HUES48 (cell line): ENCODE measurements around the gene DAPK1.
A peak's percentile ranks its signal among the peaks of the same experiment; 100 is the strongest.

Experiments used
- H3K27ac ChIP-seq: one replicate; pipeline ENCODE4 v1.7.0; 2013; ENCODE audit warnings: low read depth, low read length, inconsistent platforms
- H3K27me3 ChIP-seq: 2 replicates; pipeline ENCODE4 v1.6.1; 2013; ENCODE audit warnings: mild to moderate bottlenecking, low read length; ENCODE audit not compliant: control insufficient read depth, insufficient read depth
- H3K36me3 ChIP-seq: 2 replicates; pipeline ENCODE4 v1.6.1; 2013; ENCODE audit warnings: low read length; ENCODE audit not compliant: control insufficient read depth, insufficient read depth
- H3K4me1 ChIP-seq: 2 replicates; pipeline ENCODE4 v1.6.1; 2013; ENCODE audit warnings: mild to moderate bottlenecking, low read length; ENCODE audit not compliant: control insufficient read depth, insufficient read depth
- H3K4me3 ChIP-seq: 2 replicates; pipeline ENCODE4 v1.5.1; 2013; ENCODE audit warnings: mild to moderate bottlenecking, low read depth, low read length
- H3K9ac ChIP-seq: 2 replicates; pipeline ENCODE4 v1.6.1; 2013; ENCODE audit warnings: mild to moderate bottlenecking, low read depth, low read length, moderate library complexity
- H3K9me3 ChIP-seq: 2 replicates; pipeline ENCODE4 v1.6.1; 2013; ENCODE audit warnings: low read length; ENCODE audit not compliant: control insufficient read depth, insufficient read depth

DAPK1 gene

DNA sequence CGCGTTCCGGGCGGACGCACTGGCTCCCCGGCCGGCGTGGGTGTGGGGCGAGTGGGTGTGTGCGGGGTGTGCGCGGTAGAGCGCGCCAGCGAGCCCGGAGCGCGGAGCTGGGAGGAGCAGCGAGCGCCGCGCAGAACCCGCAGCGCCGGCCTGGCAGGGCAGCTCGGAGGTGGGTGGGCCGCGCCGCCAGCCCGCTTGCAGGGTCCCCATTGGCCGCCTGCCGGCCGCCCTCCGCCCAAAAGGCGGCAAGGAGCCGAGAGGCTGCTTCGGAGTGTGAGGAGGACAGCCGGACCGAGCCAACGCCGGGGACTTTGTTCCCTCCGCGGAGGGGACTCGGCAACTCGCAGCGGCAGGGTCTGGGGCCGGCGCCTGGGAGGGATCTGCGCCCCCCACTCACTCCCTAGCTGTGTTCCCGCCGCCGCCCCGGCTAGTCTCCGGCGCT is at the start of gene DAPK1:
DAPK1 (plus strand) TSS at position 264 of the 442 bp plus-strand sequence. CDS start 1,211 bp downstream, outside the sequence.
- peak within 1 kb of the TSS; percentile 69 for H3K9ac ChIP-seq
- H3K27ac ChIP-seq: peak within 1 kb of the TSS; percentile 76
- H3K4me3 ChIP-seq: peak within 1 kb of the TSS; percentile 81
- peaks cover 16% of the 10 kb centered on the region for H3K4me1 ChIP-seq
- no peaks in the 10 kb centered on the region for H3K27me3 ChIP-seq
- peaks cover 21% of the 10 kb centered on the region for H3K36me3 ChIP-seq
- no peaks in the 10 kb centered on the region for H3K9me3 ChIP-seq

DNA sequence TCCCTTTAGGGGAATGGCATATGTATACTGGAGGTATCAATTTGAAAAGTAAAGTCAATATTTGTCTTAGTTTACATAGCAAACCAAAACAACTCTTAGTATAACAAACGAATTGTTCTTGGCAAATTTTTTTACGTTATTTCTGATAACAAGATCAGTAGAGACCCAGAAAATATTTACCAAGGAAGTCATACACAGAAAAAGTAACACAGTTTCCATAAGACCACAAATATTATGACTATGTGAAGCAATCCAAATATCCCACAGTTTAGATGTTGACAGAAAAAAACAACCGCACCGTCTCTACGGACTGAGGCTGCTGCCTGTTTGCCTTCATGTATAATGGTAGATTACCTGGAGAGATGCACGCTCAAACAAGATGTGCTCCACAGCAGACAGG is 46.5 kb upstream of the DAPK1 start:
- Histone ChIP-seq H3K9me3 (peaks cover 17% of the 10 kb centered on the region), H3K36me3 (no peaks in the 10 kb centered on the region), H3K27me3 (no peaks in the 10 kb centered on the region), H3K27ac (no peak overlapping the region), H3K9ac (no peak overlapping the region), H3K4me1 (no peaks in the 10 kb centered on the region), H3K4me3 (no peak overlapping the region)

DNA sequence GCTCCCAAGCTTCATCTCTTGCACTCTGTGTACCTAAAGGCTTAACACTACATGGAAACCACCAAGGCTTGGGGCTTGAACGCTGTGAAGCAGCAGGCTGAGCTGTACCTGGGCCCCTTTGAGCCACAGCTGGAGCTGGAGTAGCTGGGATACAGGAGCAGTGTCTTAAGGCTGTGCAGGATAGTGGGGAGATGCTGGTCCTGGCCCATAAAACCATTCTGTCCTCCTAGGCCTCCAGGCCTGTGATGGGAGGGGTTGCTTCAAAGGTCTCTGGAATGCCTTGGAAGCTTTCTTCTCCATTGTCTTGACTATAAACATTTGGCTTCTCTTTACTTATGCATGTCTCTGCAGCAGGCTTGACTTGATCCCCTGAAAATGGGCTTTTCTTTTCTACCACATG is 42.3 kb upstream of the DAPK1 start:
- no peak overlapping the region for H3K27ac ChIP-seq
- no peaks in the 10 kb centered on the region for H3K4me1 ChIP-seq
- H3K9me3 ChIP-seq: peaks cover 23% of the 10 kb centered on the region
- no peak overlapping the region for H3K4me3 ChIP-seq
- no peaks in the 10 kb centered on the region for H3K36me3 ChIP-seq
- H3K9ac ChIP-seq: no peak overlapping the region
- H3K27me3 ChIP-seq: no peaks in the 10 kb centered on the region

DNA sequence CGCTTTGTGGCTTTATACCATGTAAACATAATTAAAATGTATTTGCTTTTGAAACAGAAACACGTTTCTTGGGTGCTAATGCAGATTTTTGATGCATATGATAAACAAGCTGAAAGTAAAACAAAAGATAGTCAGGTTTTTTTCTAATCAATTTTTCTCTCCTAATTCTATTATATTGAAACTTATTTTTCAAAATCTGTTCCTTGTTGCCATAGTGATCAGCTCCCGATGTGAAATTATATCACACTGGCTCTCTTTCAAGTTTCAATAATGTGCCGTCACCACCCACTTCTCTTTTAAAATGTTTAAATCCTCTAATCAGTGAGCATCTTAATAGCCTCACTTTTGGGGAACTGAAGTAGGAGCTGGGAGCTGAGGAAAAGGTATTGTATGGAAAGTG is 36.4 kb upstream of the DAPK1 start:
- Histone ChIP-seq H3K9ac (no peak overlapping the region), H3K27me3 (no peaks in the 10 kb centered on the region)

DNA sequence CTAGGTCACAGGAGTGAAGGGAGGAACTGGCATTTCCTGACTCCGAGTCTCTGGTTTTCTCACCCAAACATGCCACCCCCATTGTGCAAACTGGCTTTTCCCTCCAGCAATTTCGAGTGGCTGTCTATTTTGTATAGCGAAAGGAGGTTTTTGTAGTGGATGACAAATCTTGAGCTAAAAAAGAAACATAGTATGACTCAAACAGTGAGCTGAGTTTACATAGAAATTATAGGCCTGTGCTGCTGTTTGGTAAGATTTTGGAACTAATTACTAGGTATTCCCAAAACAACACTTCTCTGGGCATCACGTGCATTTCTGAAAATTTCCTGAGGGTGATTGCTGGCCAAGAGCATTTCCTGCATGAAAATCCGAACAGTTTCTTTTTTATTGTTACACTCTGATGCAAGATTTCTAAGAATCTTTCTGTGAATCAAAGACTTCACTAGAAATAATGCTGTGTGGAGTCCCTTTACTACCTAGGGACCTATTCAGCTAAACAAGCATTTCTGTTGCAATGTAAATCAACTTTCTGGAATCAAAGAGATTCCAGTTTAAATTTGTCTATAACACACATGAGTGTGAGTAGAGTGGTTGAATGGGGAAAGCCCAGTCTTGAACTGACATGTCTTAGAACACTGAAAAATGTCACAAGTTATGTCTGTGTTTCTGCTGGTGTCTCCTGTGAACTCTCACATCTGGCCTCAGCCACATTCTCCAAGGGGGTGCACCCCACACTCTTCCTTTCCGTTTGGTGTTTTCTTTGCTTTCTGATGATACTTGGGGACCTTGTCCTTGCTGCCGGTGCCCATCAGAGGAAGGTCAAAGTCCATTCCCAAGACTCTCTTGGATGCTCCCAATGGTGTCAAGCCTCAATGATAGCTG is 33.3 kb upstream of the DAPK1 start:
- no peak overlapping the region for H3K9ac ChIP-seq
- no peaks in the 10 kb centered on the region for H3K27me3 ChIP-seq
- H3K36me3 ChIP-seq: no peaks in the 10 kb centered on the region
- H3K27ac ChIP-seq: no peak overlapping the region
- H3K4me3 ChIP-seq: no peak overlapping the region
- no peaks in the 10 kb centered on the region for H3K4me1 ChIP-seq
- no peaks in the 10 kb centered on the region for H3K9me3 ChIP-seq

More for the DNA sequence above, 36.4 kb upstream of the DAPK1 start:
- H3K4me3 ChIP-seq: no peak overlapping the region
- no peak overlapping the region for H3K27ac ChIP-seq
- H3K4me1 ChIP-seq: no peaks in the 10 kb centered on the region
- peaks cover 5% of the 10 kb centered on the region; the same call in 1 of the 2 replicates for H3K9me3 ChIP-seq
- H3K36me3 ChIP-seq: no peaks in the 10 kb centered on the region

DNA sequence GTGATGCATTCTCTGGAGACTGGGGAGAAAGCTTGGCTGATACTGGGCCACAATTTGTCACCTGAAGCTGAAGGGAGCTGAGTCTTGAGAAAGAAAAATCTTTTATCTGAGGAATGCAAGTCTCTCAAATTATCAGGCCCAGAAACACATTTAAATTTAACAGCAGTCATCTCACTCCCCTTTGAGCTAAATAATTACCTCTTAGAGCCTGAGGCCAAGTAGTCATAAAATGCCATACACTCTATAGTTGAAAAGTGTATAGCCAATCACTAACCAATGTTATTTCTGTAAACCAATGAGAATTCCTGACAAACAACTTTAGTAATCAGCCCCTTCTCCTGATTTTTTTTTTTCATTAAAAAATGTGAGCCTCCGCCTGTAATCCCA is 32.7 kb upstream of the DAPK1 start:
- no peaks in the 10 kb centered on the region for H3K4me1 ChIP-seq
- H3K9ac ChIP-seq: no peak overlapping the region
- H3K4me3 ChIP-seq: no peak overlapping the region
- no peak overlapping the region for H3K27ac ChIP-seq
- no peaks in the 10 kb centered on the region for H3K9me3 ChIP-seq
- no peaks in the 10 kb centered on the region for H3K27me3 ChIP-seq
- H3K36me3 ChIP-seq: no peaks in the 10 kb centered on the region

DNA sequence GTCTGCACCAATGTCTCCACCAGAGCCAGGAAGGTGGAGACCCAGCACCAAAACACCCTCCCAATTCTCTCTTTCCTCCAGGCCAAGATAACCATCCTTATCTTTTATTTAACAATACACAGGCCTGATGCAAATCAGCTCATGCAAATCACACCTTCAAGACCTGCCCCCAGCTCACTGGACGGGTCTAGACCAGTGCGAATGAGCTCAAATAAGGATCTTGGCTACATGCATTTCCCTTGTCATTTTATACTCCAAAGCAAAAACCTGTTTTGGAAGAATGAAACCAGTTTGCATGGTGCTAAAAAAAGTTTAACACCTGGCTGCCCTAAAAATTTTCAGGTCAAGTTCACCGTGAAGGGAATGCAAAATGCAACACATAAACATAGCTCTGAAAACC is 31.9 kb upstream of the DAPK1 start:
- Histone ChIP-seq H3K27me3 (no peaks in the 10 kb centered on the region), H3K36me3 (no peaks in the 10 kb centered on the region), H3K4me3 (no peak overlapping the region), H3K4me1 (no peaks in the 10 kb centered on the region), H3K9ac (no peak overlapping the region), H3K9me3 (no peaks in the 10 kb centered on the region), H3K27ac (no peak overlapping the region)

DNA sequence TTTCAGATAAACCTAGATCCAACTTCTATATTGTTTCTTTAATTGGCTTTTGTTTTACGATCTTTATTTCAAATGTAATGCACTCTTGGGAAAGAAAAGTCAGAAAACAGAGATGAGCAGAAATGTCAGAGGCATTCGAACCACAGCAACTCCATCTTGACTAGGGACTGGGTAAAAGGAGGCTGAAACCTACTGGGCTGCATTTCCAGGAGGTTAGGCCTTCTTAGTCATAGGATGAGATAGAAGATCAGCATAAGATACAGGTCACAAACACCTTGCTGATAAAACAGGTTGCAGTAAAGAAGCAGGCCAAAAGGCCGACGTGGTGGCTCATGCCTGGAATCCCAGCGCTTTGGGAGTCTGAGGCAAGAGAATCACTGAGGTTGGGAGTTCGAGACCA is 30.5 kb upstream of the DAPK1 start:
- Histone ChIP-seq H3K4me3 (no peak overlapping the region), H3K4me1 (no peaks in the 10 kb centered on the region), H3K27ac (no peak overlapping the region), H3K36me3 (no peaks in the 10 kb centered on the region), H3K9ac (no peak overlapping the region), H3K27me3 (no peaks in the 10 kb centered on the region), H3K9me3 (no peaks in the 10 kb centered on the region)

DNA sequence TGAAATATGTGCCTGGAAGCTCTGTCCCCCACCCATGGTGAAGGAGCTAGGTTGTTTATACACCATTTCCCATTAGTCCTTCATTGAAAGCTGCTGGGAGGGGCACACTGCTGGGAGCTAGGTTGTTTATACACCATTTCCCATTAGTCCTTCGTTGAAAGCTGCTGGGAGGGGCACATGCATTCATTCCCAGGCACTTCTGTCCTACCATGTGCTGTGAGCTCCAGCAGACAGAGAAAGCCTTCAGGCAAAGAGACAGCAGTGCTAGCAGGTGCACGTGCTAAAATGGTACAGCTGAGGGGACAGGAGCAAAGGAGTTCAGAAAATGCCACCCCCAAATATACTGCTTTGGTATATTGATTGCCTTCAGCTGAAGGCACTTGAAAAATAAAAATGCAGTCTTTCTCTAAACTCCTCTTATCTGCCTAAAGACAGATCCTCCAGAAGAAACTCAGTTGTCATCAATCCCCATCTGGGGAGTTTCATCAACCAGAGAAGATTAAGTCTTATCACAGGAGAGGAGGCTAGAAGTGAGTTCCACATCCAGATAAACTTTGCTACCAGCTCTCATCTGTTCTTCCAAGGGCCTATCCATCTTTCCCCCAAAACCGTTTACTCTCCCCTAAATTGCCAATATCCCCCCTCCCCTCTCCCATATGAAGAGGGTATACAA is 27.7 kb upstream of the DAPK1 start:
- H3K36me3 ChIP-seq: no peaks in the 10 kb centered on the region
- H3K27me3 ChIP-seq: no peaks in the 10 kb centered on the region
- no peak overlapping the region for H3K4me3 ChIP-seq
- no peaks in the 10 kb centered on the region for H3K4me1 ChIP-seq
- H3K9me3 ChIP-seq: no peaks in the 10 kb centered on the region
- no peak overlapping the region for H3K27ac ChIP-seq
- no peak overlapping the region for H3K9ac ChIP-seq

DNA sequence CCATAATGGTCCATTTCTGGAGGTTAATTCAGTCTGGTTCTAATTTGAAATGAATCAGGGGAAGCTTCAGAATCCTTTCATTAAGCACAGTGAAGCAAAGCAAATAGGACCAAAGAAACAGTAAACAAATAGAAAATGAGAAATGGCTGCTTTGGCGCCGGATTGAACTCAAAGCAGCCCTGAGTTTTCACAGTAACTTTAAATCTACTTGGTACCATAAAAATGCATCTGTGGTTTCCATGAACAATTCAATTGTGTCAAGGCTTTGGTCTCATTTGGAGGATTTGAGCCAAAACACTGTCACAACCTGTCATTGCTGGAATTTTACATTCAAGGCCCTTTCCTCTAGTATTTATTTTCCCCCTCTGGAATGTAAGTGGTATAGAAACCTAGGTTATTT is 25.9 kb upstream of the DAPK1 start:
- Histone ChIP-seq H3K27ac (no peak overlapping the region), H3K9ac (no peak overlapping the region), H3K9me3 (no peaks in the 10 kb centered on the region), H3K27me3 (no peaks in the 10 kb centered on the region), H3K4me1 (no peaks in the 10 kb centered on the region), H3K4me3 (no peak overlapping the region), H3K36me3 (no peaks in the 10 kb centered on the region)

DNA sequence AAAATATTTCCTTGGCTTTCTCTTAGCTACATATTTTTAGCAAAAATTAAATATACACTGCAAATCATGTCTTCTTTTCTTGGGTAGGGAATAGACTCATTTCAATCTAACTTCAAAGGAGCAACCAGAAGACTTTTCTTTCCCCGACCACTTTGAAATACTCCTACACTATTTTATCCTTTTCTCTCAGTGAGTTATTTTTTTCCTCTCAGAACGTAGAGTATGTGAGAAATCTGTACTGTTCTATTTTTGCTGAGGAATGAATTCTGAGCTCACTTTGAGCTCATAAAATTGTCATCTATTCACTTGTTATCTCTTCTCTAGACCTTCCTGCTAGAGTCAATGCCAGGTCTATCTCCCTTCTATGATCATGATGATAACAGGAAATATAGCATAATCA is 22.2 kb upstream of the DAPK1 start:
- no peak overlapping the region for H3K9ac ChIP-seq
- H3K9me3 ChIP-seq: no peaks in the 10 kb centered on the region
- H3K27ac ChIP-seq: no peak overlapping the region
- H3K4me1 ChIP-seq: no peaks in the 10 kb centered on the region
- no peaks in the 10 kb centered on the region for H3K36me3 ChIP-seq
- no peak overlapping the region for H3K4me3 ChIP-seq
- H3K27me3 ChIP-seq: no peaks in the 10 kb centered on the region
